NCI-H187 treated with DMSO at 0.1 percent for 48 hours (cell line): Measurements from ENCODE around the gene GNG4.
A peak's percentile ranks its signal among the peaks of the same experiment; 100 is the strongest.

Source experiments
- DNase-seq: peaks from one replicate; lab custom pipeline; 2025; lab: John Stamatoyannopoulos, UW

GNG4 gene

DNA sequence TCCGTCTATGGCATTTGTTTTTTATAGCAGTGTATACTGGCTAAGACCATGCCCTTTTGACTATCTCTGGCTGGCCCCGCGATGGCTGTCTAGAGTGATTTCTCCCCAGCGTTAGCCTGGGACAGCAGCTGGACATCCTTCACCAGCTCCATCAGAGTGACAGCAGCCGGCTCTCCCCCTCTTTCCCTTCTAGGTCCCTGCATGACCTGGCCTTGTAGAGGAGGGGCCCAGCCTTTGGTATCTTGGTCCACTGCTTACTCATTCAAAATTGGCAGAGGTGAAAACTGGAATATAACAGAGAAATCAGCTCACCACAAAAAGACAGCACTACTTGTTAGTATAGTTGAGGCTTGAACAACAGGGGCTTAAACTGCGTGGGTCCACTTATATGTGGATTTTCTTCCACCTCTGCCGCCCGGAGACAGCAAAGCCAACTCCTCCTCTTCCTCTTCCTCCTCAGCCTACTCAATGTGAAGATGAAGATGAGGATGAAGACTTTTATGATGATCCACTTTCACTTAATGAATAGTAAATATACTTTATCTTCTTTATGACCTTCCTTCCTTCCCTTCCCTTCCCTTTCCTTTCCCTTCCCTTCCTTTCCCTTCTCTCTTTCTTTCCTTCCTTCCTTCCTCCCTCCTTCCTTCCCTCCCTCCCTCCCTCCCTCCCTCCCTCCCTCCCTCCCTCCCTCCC, 116.0 kb downstream of the GNG4 start:
- DNase-seq, result no peak

DNA sequence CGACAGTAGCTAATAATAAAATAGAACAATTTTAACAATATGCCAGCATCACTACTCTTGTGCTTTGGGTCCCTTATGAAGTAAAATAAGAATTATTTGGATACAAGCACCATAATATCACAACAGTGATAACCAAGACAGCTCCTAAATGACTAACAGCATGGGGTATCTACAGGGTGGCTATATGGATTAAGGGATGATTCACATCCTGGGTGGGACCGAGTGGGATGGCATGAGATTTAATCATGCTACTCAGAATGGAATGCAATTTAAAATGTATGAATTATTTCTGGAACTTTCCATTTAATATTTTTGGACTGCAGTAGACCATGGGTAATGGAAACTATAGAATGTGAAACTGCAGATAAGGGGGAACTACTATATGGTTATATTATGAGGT, 117.2 kb downstream of the GNG4 start:
- no peak for DNase-seq

DNA sequence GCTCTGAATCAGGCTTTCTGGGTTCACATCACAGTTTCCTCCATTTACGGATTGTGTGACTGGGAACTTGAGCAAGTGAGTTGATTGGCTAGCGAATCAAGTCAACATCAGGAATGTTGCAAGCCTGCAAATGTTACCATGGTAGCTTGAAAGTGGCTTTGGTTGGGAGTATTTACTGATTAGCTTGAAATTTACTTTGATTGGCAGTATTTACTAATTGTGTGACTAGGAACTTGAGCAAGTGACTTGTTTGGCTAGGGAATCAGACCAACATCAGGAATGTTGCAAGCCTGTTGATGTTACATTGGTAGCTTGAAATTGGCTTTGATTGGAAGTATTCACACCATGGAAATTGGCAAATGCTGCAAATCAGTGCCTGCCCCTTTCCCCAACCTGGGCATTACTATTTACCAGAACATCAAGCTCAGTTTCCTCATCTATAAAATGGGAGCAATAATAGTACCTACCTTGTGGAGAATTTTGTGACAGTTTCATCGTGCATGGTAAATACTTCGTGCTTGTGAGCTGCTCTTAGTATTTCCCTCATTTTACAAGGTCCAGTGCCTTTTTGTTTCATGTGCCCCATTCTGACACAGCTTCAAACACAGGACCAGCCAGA, 122.3 kb downstream of the GNG4 start:
- DNase-seq, result no peak

DNA sequence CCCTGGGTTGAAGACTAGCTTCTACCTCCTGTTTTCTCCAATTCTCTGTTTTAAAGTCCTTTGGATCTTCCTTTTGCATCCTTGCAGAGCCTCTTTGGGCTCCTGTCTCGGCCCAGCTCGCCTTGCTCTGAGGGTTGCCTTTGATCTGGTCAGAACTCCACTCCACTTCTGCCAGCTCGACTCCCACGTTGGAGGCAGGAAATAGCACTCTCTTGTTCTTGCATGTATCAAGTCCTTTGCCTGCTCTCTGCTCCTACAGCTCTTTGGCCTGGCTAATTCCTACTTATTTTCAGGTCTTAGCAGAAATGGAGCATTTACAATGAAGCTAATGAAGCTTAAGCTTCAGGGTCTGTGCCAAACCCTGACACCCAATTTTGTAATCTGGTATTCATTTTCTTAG, 124.3 kb downstream of the GNG4 start:
- DNase-seq, result no peak

DNA sequence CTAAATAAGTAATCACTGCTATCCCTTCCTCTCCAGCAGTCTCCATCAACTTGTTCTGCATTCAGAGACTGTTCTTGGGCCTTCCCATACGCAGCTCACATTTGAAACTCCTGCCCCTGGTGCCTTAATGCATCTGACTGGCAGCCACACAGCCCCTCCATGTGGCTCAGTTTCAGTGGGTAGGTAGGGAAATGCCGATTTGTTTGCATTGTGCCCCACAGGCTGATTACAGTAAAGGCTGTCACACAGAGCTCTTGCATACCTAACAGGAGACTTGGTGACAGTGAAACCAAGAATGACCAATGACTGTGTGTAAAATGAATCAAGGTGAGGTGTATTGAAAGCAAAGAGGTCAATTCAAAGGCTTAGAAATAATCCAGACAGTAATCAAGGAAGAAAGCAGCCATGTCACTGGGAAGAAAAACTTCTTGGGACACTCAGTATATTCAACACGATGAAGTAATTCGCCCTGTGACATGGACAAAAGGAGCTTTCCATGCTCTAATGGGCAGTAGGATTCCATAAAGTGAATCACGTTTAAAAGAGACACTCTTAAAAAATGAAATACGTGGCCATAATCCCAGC, 132.6 kb downstream of the GNG4 start:
- DNase-seq, result no peak

- no peak for DNase-seq
Observed at GRCh38 chr1:235515844-235516512, 133.6 kb downstream of the GNG4 start.

DNA sequence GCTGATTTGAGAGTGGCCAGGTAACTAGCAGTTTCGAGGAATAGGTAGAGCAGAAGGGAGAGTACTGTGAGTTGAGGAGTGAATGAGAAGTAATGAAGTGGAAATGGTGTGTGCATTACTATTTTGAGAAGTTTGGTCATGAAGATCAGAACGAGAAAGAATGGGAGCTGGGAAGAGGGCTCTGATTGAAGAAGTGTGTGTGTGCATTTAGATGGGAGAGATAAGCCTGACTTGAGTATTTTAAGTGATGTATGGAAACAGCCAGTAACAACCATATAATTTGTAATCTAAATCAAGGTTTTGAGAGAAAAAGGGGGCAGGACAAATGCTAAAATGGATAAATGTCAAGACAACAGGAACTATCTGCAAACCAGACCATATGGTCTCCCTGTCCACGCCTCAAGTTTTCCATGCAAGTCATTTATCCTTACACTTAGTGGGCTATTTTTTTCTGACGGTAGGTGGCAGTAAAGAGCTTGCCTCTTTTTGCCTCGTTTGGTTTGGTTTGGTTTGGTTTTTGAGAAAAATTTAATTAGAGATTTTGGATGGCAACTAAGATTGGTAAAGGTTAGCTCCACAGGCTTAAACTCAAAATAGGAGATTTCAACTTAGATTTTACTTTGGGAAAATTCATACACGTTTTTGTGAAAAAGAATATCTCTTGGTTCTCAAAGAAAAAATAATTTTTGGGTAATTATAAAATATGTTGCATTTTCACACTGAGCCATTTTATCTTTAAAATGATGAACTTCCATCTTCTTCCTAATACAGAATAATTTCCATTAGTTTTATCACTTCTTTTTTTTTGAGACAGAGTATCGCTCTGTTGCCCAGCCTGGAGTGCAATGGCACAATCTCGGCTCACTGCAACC, 135.9 kb downstream of the GNG4 start:
- no peak for DNase-seq

- no peak for DNase-seq
Observed at GRCh38 chr1:235511470-235512240, 137.9 kb downstream of the GNG4 start.

GRCh38 chr1:235510823-235511222, 138.8 kb downstream of the GNG4 start:
- no peak for DNase-seq

GRCh38 chr1:235507623-235508022, 142.0 kb downstream of the GNG4 start:
- DNase-seq, result no peak

GRCh38 chr1:235504494-235505222, 144.9 kb downstream of the GNG4 start:
- DNase-seq, result peak; percentile 76

DNA sequence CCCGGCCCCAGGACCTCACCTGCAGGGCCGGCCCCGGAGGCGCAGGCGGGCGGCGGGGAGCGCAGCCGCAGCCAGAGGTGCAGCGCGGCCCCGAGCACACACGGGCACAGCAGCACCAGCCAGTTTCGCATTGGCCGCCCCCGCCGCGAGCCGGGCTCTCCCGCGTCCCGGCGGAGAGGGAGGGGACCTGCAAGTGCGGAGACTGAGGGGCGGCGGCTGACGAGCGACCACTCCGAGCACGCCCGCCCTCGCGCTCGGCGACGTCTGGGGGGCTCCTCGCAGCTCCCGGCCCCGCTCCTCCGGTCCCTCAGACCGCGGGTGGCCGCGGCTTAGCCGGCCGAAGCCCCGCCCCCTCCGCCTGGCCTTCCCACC, 145.5 kb downstream of the GNG4 start, which contains the start of gene B3GALNT2:
TSS of gene B3GALNT2 (minus strand) at position 331 of the 372 bp plus-strand sequence. CDS start at position 131, 200 bp downstream.
- no peak for DNase-seq

- no peak for DNase-seq
Observed at GRCh38 chr1:235503403-235504121, 146.0 kb downstream of the GNG4 start.

DNA sequence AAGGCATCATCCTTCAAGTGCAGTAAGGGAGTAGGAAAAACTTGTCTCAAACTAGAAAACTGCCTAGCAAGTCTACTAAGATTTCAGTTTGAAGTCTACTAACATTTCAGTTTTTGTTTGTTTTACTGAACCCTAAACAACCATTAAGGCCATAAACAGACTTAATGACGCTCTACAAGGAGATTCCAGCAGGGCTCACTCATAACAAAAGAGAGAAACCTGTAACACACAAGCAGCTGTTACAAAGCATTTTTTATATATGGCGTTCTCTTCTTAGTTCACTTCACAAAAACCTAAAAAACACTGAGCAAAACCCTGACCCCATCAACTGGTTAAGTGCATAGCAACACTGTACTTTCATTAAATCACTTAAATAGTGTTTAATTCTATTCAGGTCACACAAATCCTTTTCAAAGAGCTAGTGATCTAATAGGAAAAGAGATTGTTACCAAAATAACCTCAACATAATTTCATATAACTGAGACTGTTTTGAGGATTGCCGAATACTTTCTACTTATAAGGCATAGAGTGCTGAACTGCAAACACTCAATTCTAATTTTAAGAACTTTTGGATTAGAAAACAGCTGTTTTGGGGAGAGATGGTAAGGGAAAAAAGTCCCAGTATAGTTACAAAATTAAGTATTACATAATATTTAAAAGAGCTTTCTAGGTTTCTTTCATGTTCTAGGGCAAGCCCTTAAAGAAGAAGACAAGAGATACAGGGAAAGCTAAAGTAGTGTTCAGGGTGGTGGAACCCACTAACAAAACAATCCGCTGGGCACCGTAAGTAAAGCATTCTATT, 146.8 kb downstream of the GNG4 start:
- DNase-seq, result no peak

DNA sequence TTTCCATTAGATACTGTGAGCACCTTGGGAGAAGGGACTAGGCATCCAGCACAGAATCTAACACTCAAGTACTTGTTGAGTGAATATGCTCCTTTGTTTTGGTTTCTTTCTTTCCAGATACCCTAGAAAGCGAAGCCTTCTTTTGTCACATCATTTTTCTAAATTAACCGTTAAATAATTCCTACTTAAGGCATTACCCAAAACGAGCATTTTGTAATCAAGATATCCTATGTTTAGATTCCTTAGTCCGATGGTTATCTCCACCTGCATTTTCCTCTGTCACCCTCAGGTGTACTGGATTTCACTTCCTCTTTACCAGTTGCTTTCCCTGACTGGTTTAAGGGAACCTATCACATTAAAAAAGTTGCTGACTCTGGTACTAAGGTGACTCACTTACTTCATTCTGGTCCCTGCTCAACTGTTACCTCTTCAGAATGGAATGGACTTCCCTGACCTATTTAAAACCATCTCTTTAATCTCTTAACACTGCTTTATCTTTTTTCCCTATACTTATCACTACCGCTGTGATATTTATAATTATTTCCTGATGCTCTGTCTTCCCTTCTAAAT, 148.5 kb downstream of the GNG4 start:
- DNase-seq, result no peak
